Neural cell (in vitro differentiated cells): Measurements from ENCODE around the gene MAGI2. TPM values are rescaled to one million over a fixed set of nuclear protein-coding genes. Genes with fewer than 3 reads are reported as not detected.

Source experiments
- H2AFZ ChIP-seq: fragments of 200-600, 300-800 bp; sonication (generic), shearing (Covaris generic); 2 replicates; pipeline ENCODE4 v1.6.0; 2014; ENCODE audit warnings: low read depth, mild to moderate bottlenecking, antibody characterized with exemption, low read length, moderate library complexity
- H3F3A ChIP-seq: fragments of 200-600 bp; shearing (Covaris generic); 2 replicates; pipeline ENCODE4 v1.6.1; 2016; ENCODE audit warnings: mild to moderate bottlenecking, moderate library complexity, mixed read lengths, antibody characterized with exemption, low read length; ENCODE audit not compliant: insufficient read depth, poor library complexity, severe bottlenecking
- H3K27ac ChIP-seq: fragments of 200-600, 300-800 bp; sonication (generic), shearing (Covaris generic); 2 replicates; pipeline ENCODE4 v1.5.1; 2014; ENCODE audit warnings: mild to moderate bottlenecking, low read length, moderate library complexity
- H3K27me3 ChIP-seq: fragments of 300-800, 200-600 bp; sonication (generic), shearing (Covaris generic); 2 replicates; pipeline ENCODE4 v1.6.0; 2014; ENCODE audit warnings: mild to moderate bottlenecking, low read depth, low read length, moderate library complexity; ENCODE audit not compliant: insufficient read depth
- H3K36me3 ChIP-seq: fragments of 300-800, 200-600 bp; sonication (generic), shearing (Covaris generic); 2 replicates; pipeline ENCODE4 v1.5.1; 2014; ENCODE audit warnings: mild to moderate bottlenecking, antibody characterized with exemption, low read length, moderate library complexity; ENCODE audit not compliant: insufficient read depth
- H3K4me2 ChIP-seq: fragments of 300-800, 200-600 bp; sonication (generic), shearing (Covaris generic); 2 replicates; pipeline ENCODE4 v1.6.0; 2014; ENCODE audit warnings: mild to moderate bottlenecking, low read length
- H3K4me3 ChIP-seq: fragments of 300-800, 200-600 bp; sonication (generic), shearing (Covaris generic); 2 replicates; pipeline ENCODE4 v1.5.1; 2014; ENCODE audit warnings: mild to moderate bottlenecking, low read length, moderate library complexity
- H3K79me2 ChIP-seq: fragments of 200-600 bp; shearing (Covaris generic); replicated peaks from 2 replicates; pipeline ENCODE4 v1.6.0; 2014; ENCODE audit warnings: mild to moderate bottlenecking, low read length, moderate library complexity; ENCODE audit not compliant: insufficient read depth
- H3K9ac ChIP-seq: fragments of 300-800, 200-600 bp; sonication (generic), shearing (Covaris generic); 2 replicates; pipeline ENCODE4 v1.6.1; 2016; ENCODE audit warnings: mild to moderate bottlenecking, low read length, mixed read lengths
- H3K9me2 ChIP-seq: fragments of 200-600 bp; shearing (Covaris generic); 2 replicates; pipeline ENCODE4 v1.6.1; 2016; ENCODE audit warnings: mild to moderate bottlenecking, low read length, mixed read lengths; ENCODE audit not compliant: insufficient read depth
- H3K9me3 ChIP-seq: fragments of 200-600, 300-800 bp; sonication (generic), shearing (Covaris generic); 2 replicates; pipeline ENCODE4 v1.6.1; 2016; ENCODE audit warnings: mild to moderate bottlenecking, mixed run types, low read length, moderate library complexity, mixed read lengths
- H4K20me1 ChIP-seq: fragments of 200-600 bp; shearing (Covaris generic); 2 replicates; pipeline ENCODE4 v1.6.1; 2016; ENCODE audit warnings: mild to moderate bottlenecking, mixed run types; ENCODE audit not compliant: insufficient read depth
- CTCF ChIP-seq: fragments of 450-650 bp; IDR thresholded peaks from 2 replicates; pipeline ENCODE4 v1.5.1; 2014; ENCODE audit warnings: antibody characterized with exemption, mild to moderate bottlenecking, moderate library complexity; ENCODE audit not compliant: poor library complexity, severe bottlenecking
- EP300 ChIP-seq: fragments of 450-650 bp; conservative IDR thresholded peaks from 2 replicates; pipeline ENCODE4 v1.6.1; 2014; ENCODE audit warnings: antibody characterized with exemption, mild to moderate bottlenecking, moderate library complexity; ENCODE audit not compliant: poor library complexity, severe bottlenecking
- EZH2 ChIP-seq: fragments of 200-600, 300-800 bp; shearing (Covaris generic), sonication (generic); IDR thresholded peaks from 2 replicates; pipeline ENCODE4 v1.6.1; 2014; ENCODE audit warnings: antibody characterized with exemption, low read length, borderline replicate concordance, mild to moderate bottlenecking; ENCODE audit not compliant: insufficient read depth, poor library complexity, severe bottlenecking
- MXI1 ChIP-seq: fragments of 450-650 bp; conservative IDR thresholded peaks from 2 replicates; pipeline ENCODE4 v1.6.1; 2014; ENCODE audit warnings: antibody characterized with exemption, mild to moderate bottlenecking; ENCODE audit not compliant: poor library complexity, severe bottlenecking
- POLR2AphosphoS5 ChIP-seq: IDR thresholded peaks from 2 replicates; pipeline ENCODE4 v1.6.1; 2012
- RAD21 ChIP-seq: fragments of 450-650 bp; conservative IDR thresholded peaks from 2 replicates; pipeline ENCODE4 v1.6.1; 2014; ENCODE audit warnings: antibody characterized with exemption, mild to moderate bottlenecking, moderate library complexity
- SMC3 ChIP-seq: fragments of 450-650 bp; conservative IDR thresholded peaks from 2 replicates; pipeline ENCODE4 v1.6.1; 2014; ENCODE audit warnings: antibody characterized with exemption, mild to moderate bottlenecking, moderate library complexity; ENCODE audit not compliant: poor library complexity
- TAF1 ChIP-seq: IDR thresholded peaks from 2 replicates; pipeline ENCODE4 v1.6.1; 2012; ENCODE audit warnings: low read depth
- polyA plus RNA-seq: library from polyadenylated mRNA; depleted of rRNA; stranded (reverse); fragments of >200 nt; gene quantifications from 2 replicates; pipeline ENCODE4 v1.2.3, GENCODE V29; 2014
- TF ChIP-seq, protein P1 (sequence below): IDR thresholded peaks from 2 replicates; pipeline ENCODE4 v1.6.1; 2012; ENCODE audit warnings: borderline replicate concordance

Gene MAGI2
- polyA plus RNA-seq, 1 donor from 2014 or later = 19.3 TPM

GRCh38 chr7:78690174-78690573 lies 763.3 kb downstream of the MAGI2 start:
- Histone ChIP-seq H3F3A (no peaks in the 10 kb centered on the region), H3K79me2 (peaks cover 15% of the 10 kb centered on the region), H3K27ac (no peak overlapping the region), H3K36me3 (no peaks in the 10 kb centered on the region), H3K9me3 (no peaks in the 10 kb centered on the region), H3K4me3 (no peak overlapping the region), H3K4me2 (no peak overlapping the region), H3K9me2 (no peaks in the 10 kb centered on the region), H3K27me3 (no peaks in the 10 kb centered on the region), H3K9ac (no peak overlapping the region), H2AFZ (no peak overlapping the region), H4K20me1 (no peaks in the 10 kb centered on the region)
- no peak for TF ChIP-seq TAF1
- TF ChIP-seq CTCF = no peak
- no peak for TF ChIP-seq POLR2AphosphoS5
- TF ChIP-seq EZH2 = no peak
- TF ChIP-seq SMC3 = no peak
- no peak for TF ChIP-seq MXI1
- no peak for TF ChIP-seq EP300
- TF ChIP-seq RAD21 = no peak
- TF ChIP-seq, protein P1, sequence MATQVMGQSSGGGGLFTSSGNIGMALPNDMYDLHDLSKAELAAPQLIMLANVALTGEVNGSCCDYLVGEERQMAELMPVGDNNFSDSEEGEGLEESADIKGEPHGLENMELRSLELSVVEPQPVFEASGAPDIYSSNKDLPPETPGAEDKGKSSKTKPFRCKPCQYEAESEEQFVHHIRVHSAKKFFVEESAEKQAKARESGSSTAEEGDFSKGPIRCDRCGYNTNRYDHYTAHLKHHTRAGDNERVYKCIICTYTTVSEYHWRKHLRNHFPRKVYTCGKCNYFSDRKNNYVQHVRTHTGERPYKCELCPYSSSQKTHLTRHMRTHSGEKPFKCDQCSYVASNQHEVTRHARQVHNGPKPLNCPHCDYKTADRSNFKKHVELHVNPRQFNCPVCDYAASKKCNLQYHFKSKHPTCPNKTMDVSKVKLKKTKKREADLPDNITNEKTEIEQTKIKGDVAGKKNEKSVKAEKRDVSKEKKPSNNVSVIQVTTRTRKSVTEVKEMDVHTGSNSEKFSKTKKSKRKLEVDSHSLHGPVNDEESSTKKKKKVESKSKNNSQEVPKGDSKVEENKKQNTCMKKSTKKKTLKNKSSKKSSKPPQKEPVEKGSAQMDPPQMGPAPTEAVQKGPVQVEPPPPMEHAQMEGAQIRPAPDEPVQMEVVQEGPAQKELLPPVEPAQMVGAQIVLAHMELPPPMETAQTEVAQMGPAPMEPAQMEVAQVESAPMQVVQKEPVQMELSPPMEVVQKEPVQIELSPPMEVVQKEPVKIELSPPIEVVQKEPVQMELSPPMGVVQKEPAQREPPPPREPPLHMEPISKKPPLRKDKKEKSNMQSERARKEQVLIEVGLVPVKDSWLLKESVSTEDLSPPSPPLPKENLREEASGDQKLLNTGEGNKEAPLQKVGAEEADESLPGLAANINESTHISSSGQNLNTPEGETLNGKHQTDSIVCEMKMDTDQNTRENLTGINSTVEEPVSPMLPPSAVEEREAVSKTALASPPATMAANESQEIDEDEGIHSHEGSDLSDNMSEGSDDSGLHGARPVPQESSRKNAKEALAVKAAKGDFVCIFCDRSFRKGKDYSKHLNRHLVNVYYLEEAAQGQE = no peak

DNA sequence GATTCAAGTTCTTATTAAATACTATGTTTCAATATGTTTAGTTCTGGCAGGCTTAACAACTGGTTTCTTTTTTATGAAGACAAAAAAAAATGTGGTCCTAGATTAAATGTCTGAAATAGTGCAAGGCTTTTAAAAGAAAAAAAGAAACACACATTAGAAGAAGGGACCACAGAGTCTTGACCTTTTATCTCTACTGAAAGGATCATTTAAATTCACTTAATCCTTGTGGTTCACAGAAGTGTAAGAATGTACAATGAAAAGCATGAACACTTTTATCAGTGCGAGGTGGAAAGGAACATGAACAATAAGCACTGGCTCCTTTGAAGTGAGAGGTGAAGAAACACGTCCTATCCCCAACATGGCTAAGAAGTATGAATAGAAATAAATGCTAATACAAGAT lies 765.1 kb downstream of the MAGI2 start:
- H2AFZ ChIP-seq = no peak overlapping the region
- no peak overlapping the region for H3K27ac ChIP-seq
- no peak overlapping the region for H3K9ac ChIP-seq
- no peak overlapping the region for H3K4me3 ChIP-seq
- H3K27me3 ChIP-seq = no peaks in the 10 kb centered on the region
- H3K9me3 ChIP-seq = no peaks in the 10 kb centered on the region
- no peaks in the 10 kb centered on the region for H4K20me1 ChIP-seq
- TF ChIP-seq MXI1 (no peak), TAF1 (no peak), EP300 (no peak), EZH2 (no peak), POLR2AphosphoS5 (no peak), CTCF (no peak), SMC3 (no peak), RAD21 (no peak)
- TF ChIP-seq, protein P1 = no peak
- no peaks in the 10 kb centered on the region for H3F3A ChIP-seq
- peaks cover 5% of the 10 kb centered on the region for H3K79me2 ChIP-seq
- H3K4me2 ChIP-seq = no peak overlapping the region
- no peaks in the 10 kb centered on the region for H3K36me3 ChIP-seq
- no peaks in the 10 kb centered on the region for H3K9me2 ChIP-seq
